ENCODE data around the gene SUMF2.
A peak's percentile ranks its signal among the peaks of the same experiment; 100 is the strongest.
"Not testable (repeated sequence)": the region's sequence is repeated elsewhere in the genome, so short reads cannot be mapped to it uniquely, and the experiment has no call there.

SUMF2 gene

GRCh38 chr7:56081626-56082340 lies 17.7 kb downstream of the SUMF2 start:
- DNase-seq (ENCODE audit: insufficient read length, low spot score) = no peak
- no peak for TF ChIP-seq POLR2A (IDR thresholded peaks at IDR 0.05; ENCODE audit: low read depth, low read length)
- no peak for FAIRE-seq

- TF ChIP-seq POLR2A (IDR thresholded peaks at IDR 0.05; ENCODE audit: low read depth, low read length) = no peak
- no peak for DNase-seq (ENCODE audit: insufficient read length, low spot score)
- no peak for FAIRE-seq
These were observed 19.2 kb downstream of the SUMF2 start for GRCh38 chr7:56083150-56083785.

GRCh38 chr7:56086761-56087160 lies 22.7 kb downstream of the SUMF2 start:
- DNase-seq (ENCODE audit: insufficient read length, low spot score) (no peak), FAIRE-seq (no peak)
- no peak for TF ChIP-seq POLR2A (IDR thresholded peaks at IDR 0.05; ENCODE audit: low read depth, low read length)

GRCh38 chr7:56087445-56087844 lies 23.4 kb downstream of the SUMF2 start:
- no peak for DNase-seq (ENCODE audit: insufficient read length, low spot score)
- TF ChIP-seq POLR2A (IDR thresholded peaks at IDR 0.05; ENCODE audit: low read depth, low read length) = no peak
- no peak for FAIRE-seq

- FAIRE-seq = no peak
- DNase-seq (ENCODE audit: insufficient read length, low spot score) = no peak
- no peak for TF ChIP-seq POLR2A (IDR thresholded peaks at IDR 0.05; ENCODE audit: low read depth, low read length)
These were observed 27.5 kb downstream of the SUMF2 start for GRCh38 chr7:56091591-56091990.

- FAIRE-seq; DNase-seq (ENCODE audit: insufficient read length, low spot score): not testable (repeated sequence)
These were observed 28.3 kb downstream of the SUMF2 start for GRCh38 chr7:56092388-56092787.

- FAIRE-seq (peak; percentile 48), DNase-seq (ENCODE audit: insufficient read length, low spot score) (peak; percentile 95)
- no peak for TF ChIP-seq POLR2A (IDR thresholded peaks at IDR 0.05; ENCODE audit: low read depth, low read length)
These were observed 28.9 kb downstream of the SUMF2 start, which contains the start of gene PHKG1 for GRCh38 chr7:56092789-56093531. Gene PHKG1, minus strand, starts transcription at chr7:56092952. Its CDS starts 4,011 bp downstream, at chr7:56088941.

- DNase-seq (ENCODE audit: insufficient read length, low spot score) (peak; percentile 71), FAIRE-seq (no peak)
- no peak for TF ChIP-seq POLR2A (IDR thresholded peaks at IDR 0.05; ENCODE audit: low read depth, low read length)
These were observed 33.6 kb downstream of the SUMF2 start for GRCh38 chr7:56097700-56098099.

GRCh38 chr7:56098187-56099008 lies 34.3 kb downstream of the SUMF2 start:
- not testable (repeated sequence) for FAIRE-seq

GRCh38 chr7:56099653-56100052 lies 35.6 kb downstream of the SUMF2 start:
- no peak for DNase-seq (ENCODE audit: insufficient read length, low spot score)
- FAIRE-seq = no peak
- TF ChIP-seq POLR2A (IDR thresholded peaks at IDR 0.05; ENCODE audit: low read depth, low read length) = no peak

More at GRCh38 chr7:56098187-56099008, 34.3 kb downstream of the SUMF2 start:
- DNase-seq (ENCODE audit: insufficient read length, low spot score) = not testable (repeated sequence)

GRCh38 chr7:56104138-56104537 lies 40.1 kb downstream of the SUMF2 start:
- not testable (repeated sequence) for DNase-seq (ENCODE audit: insufficient read length, low spot score); FAIRE-seq

- FAIRE-seq (peak; percentile 41), DNase-seq (ENCODE audit: insufficient read length, low spot score) (no peak)
- TF ChIP-seq POLR2A (IDR thresholded peaks at IDR 0.05; ENCODE audit: low read depth, low read length) = no peak
These were observed 41.4 kb downstream of the SUMF2 start for GRCh38 chr7:56105508-56105907.

- TF ChIP-seq POLR2A (IDR thresholded peaks at IDR 0.05; ENCODE audit: low read depth, low read length) = peak; percentile 81
- peak; percentile 98 for FAIRE-seq
- peak; percentile 100 for DNase-seq (ENCODE audit: insufficient read length, low spot score)
These were observed 42.3 kb downstream of the SUMF2 start, which contains the start of gene CHCHD2 for GRCh38 chr7:56106108-56107073. Gene CHCHD2, minus strand, starts transcription at chr7:56106476. Its CDS starts 63 bp downstream, at chr7:56106413.
